MCF 10A (cell line): ENCODE data around the gene NEURL1. TPM values are rescaled to one million over a fixed set of nuclear protein-coding genes. Genes with fewer than 3 reads are reported as not detected.

ENCODE experiments used
- BruUV-seq: library from RNA; stranded (reverse); fragments of 400-500 nt; replicated peaks from 2 replicates; lab custom pipeline; 2021; lab: Mats Ljungman, UMichigan
- CTCF ChIA-PET: fragments of 300-600 bp; sonication (Branson Sonifier 250); formaldehyde crosslinking; extraction: SDS; loops from one replicate; lab custom pipeline; 2021; ENCODE audit warnings: antibody characterized with exemption, inconsistent platforms; lab: Yijun Ruan, JAX
- POLR2A ChIA-PET: fragments of 300-600, 350-650 bp; sonication (Branson Sonifier 250); formaldehyde crosslinking; extraction: SDS; loops from one replicate; lab custom pipeline; 2020; ENCODE audit warnings: antibody characterized with exemption, inconsistent platforms; lab: Yijun Ruan, JAX
- DNase-seq: peaks from one replicate; pipeline ENCODE4 v3.0.0-alpha.2; 2018; ENCODE audit not compliant: unreplicated experiment
- H3K27ac Mint-ChIP-seq: one replicate; pipeline ENCODE4 v1.8.0; 2022; ENCODE audit warnings: mild to moderate bottlenecking, low read depth, mixed read lengths; ENCODE audit not compliant: unreplicated experiment
- H3K27me3 Mint-ChIP-seq: one replicate; pipeline ENCODE4 v1.8.0; 2022; ENCODE audit warnings: mixed read lengths; ENCODE audit not compliant: insufficient read depth, unreplicated experiment
- H3K36me3 Mint-ChIP-seq: one replicate; pipeline ENCODE4 v1.8.0; 2022; ENCODE audit warnings: mild to moderate bottlenecking, moderate library complexity, mixed read lengths; ENCODE audit not compliant: insufficient read depth, unreplicated experiment
- H3K4me1 Mint-ChIP-seq: one replicate; pipeline ENCODE4 v1.8.0; 2022; ENCODE audit warnings: mixed read lengths; ENCODE audit not compliant: insufficient read depth, unreplicated experiment
- H3K4me3 Mint-ChIP-seq: one replicate; pipeline ENCODE4 v1.8.0; 2022; ENCODE audit warnings: mild to moderate bottlenecking, moderate library complexity, mixed read lengths; ENCODE audit not compliant: unreplicated experiment
- H3K9me3 Mint-ChIP-seq: one replicate; pipeline ENCODE4 v1.8.0; 2022; ENCODE audit warnings: mixed read lengths; ENCODE audit not compliant: unreplicated experiment
- CTCF ChIP-seq: fragments of 200-600 bp; IDR thresholded peaks from one replicate; pipeline ENCODE4 v1.8.0; 2022; ENCODE audit warnings: antibody characterized with exemption, mild to moderate bottlenecking; ENCODE audit not compliant: unreplicated experiment
- intact Hi-C: fragments of 100-400 bp; cut with micrococcal nuclease; formaldehyde crosslinking; loops from 2 replicates; pipeline ENCODE4 v1.14.1; 2022
- total RNA-seq: library from RNA; stranded (reverse); gene quantifications from 2 replicates; pipeline ENCODE4 v1.2.3, GENCODE V29; 2022

NEURL1 gene
- total RNA-seq, 1 experiment from 2014 or later: not detected

- H3K9me3 Mint-ChIP-seq: no peaks in the 10 kb centered on the region
Measured at GRCh38 chr10:103597003-103597402, 103.5 kb downstream of the NEURL1 start.

GRCh38 chr10:103598654-103599115, 105.2 kb downstream of the NEURL1 start:
- intact Hi-C loops: loop anchor here (1.0 to 10.0 kb wide), 3 partner anchors 88 to 286 kb away; partner anchors contain the start of gene SH3PXD2A
- H3K4me1 Mint-ChIP-seq: peaks cover 6% of the 10 kb centered on the region
- TF ChIP-seq CTCF: peak; percentile 69
- H3K4me3 Mint-ChIP-seq: no peak overlapping the region
- no peak overlapping the region for H3K27ac Mint-ChIP-seq
- H3K9me3 Mint-ChIP-seq: no peaks in the 10 kb centered on the region
- BruUV-seq: no TSS peak
- peaks cover 5% of the 10 kb centered on the region for H3K36me3 Mint-ChIP-seq
- peak; percentile 77 for DNase-seq
- POLR2A ChIA-PET: no interaction called here
- H3K27me3 Mint-ChIP-seq: no peaks in the 10 kb centered on the region
- CTCF ChIA-PET: interaction anchor here (0.7 to 5.2 kb wide), 18 partner anchors 10 to 286 kb away, joined by 3 to 57 read pairs (median 4); no protein-coding TSS in a partner anchor

More at GRCh38 chr10:103597003-103597402, 103.5 kb downstream of the NEURL1 start:
- no peak for TF ChIP-seq CTCF
- ChIA-PET POLR2A (no interaction called here), CTCF (interaction anchor here (0.6 to 5.2 kb wide), 6 partner anchors 12 to 593 kb away, joined by 3 to 57 read pairs (median 3); no protein-coding TSS in a partner anchor)
- DNase-seq: no peak
- BruUV-seq: no TSS peak
- Mint-ChIP-seq H3K4me3 (no peak overlapping the region), H3K27me3 (no peaks in the 10 kb centered on the region), H3K4me1 (peaks cover 6% of the 10 kb centered on the region), H3K27ac (no peak overlapping the region), H3K36me3 (peaks cover 5% of the 10 kb centered on the region)
- intact Hi-C loops: loop anchor here (10.0 kb wide), 1 partner anchor 258 kb away; the partner anchor contains the start of gene SH3PXD2A

- Mint-ChIP-seq H3K27me3 (no peaks in the 10 kb centered on the region), H3K4me3 (no peak overlapping the region), H3K9me3 (no peaks in the 10 kb centered on the region), H3K36me3 (peaks cover 5% of the 10 kb centered on the region), H3K4me1 (peaks cover 6% of the 10 kb centered on the region), H3K27ac (no peak overlapping the region)
- BruUV-seq: no TSS peak
- CTCF ChIA-PET: interaction anchor here (0.6 to 5.2 kb wide), 19 partner anchors 10 to 274 kb away, joined by 3 to 57 read pairs (median 3); no protein-coding TSS in a partner anchor
- DNase-seq: no peak
- no peak for TF ChIP-seq CTCF
- intact Hi-C loops: loop anchor here (2.0 to 10.0 kb wide), 2 partner anchors 256 to 286 kb away; partner anchors contain the start of gene SH3PXD2A
- POLR2A ChIA-PET: no interaction called here
Measured at GRCh38 chr10:103599211-103599610, 105.7 kb downstream of the NEURL1 start.

- POLR2A ChIA-PET: no interaction called here
- H3K9me3 Mint-ChIP-seq: no peaks in the 10 kb centered on the region
- no peak for DNase-seq
- no peak overlapping the region for H3K27ac Mint-ChIP-seq
- intact Hi-C loops: loop anchor here (2.0 to 10.0 kb wide), 2 partner anchors 255 to 285 kb away; partner anchors contain the start of gene SH3PXD2A
- H3K27me3 Mint-ChIP-seq: no peaks in the 10 kb centered on the region
- CTCF ChIA-PET: interaction anchor here (0.6 to 5.2 kb wide), 17 partner anchors 11 to 274 kb away, joined by 3 to 57 read pairs (median 4); no protein-coding TSS in a partner anchor
- H3K4me3 Mint-ChIP-seq: no peak overlapping the region
- BruUV-seq: no TSS peak
- peaks cover 5% of the 10 kb centered on the region for H3K36me3 Mint-ChIP-seq
- peaks cover 6% of the 10 kb centered on the region for H3K4me1 Mint-ChIP-seq
- TF ChIP-seq CTCF: no peak
Measured at GRCh38 chr10:103599907-103600306, 106.4 kb downstream of the NEURL1 start.
